ENCODE measurements around the gene MAPK8IP1.

Gene MAPK8IP1

DNA sequence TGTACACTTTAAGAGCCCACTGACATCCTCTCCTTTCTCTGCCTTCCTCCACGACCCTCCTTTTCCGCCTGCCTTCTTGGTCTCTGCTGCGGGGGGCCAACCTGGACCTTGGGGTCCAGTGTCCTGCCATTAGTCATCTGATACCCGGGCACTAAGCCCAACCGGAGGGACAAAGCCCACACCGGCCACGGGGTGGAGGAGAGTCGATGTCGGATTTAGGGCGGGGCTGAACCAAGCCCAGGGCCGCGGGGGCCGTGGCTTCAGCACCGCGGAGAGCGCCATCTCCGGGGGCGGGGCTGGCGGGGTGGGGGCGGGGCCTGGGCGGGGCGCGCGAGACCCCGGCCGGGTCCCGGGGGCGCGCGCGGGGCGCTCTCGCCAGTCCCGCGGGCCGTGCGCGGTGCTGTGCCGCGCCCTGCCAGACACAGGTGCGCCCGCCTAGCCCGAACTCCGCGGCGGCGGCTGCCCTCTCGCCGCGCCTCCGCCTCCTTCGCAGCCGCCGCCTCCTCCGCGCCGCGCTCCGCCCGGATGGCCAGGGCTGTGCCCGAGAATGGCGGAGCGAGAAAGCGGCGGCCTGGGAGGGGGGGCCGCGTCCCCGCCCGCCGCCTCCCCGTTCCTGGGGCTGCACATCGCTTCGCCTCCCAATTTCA is at the start of gene MAPK8IP1:
MAPK8IP1 (plus strand) TSS at position 378 of the 647 bp plus-strand sequence; CDS start at position 548, 170 bp downstream.
- peaks cover 0 to 5% of the 10 kb centered on the region in 2 experiments; a peak in 1 of 3 replicates for H3K36me3 ChIP-seq (ENCODE audit: control insufficient read depth in 2 of 2, insufficient read depth in 1 of 2, low read length in 2 of 2)
- H3K4me3 ChIP-seq (ENCODE audit: low read depth, low read length), result peak within 1 kb of the TSS; percentile 37
- TF ChIP-seq KLF10 (tag by site-specific recombination; IDR thresholded peaks at IDR 0.05) (no peak), SALL2 (tag by site-specific recombination; IDR thresholded peaks at IDR 0.05; ENCODE audit: borderline replicate concordance) (no peak), ZBTB44 (tag by site-specific recombination; IDR thresholded peaks at IDR 0.05) (no peak), ZNF449 (tag by site-specific recombination; IDR thresholded peaks at IDR 0.05) (peak; percentile 98), GLIS2 (tag by site-specific recombination; IDR thresholded peaks at IDR 0.05) (peak; percentile 28; the same call in 1 of the 2 replicates), YY1 (tag by site-specific recombination; IDR thresholded peaks at IDR 0.05) (no peak), ZNF677 (tag by site-specific recombination; IDR thresholded peaks at IDR 0.05) (no peak), ZNF155 (tag by site-specific recombination; IDR thresholded peaks at IDR 0.05) (no peak), ZNF239 (tag by site-specific recombination; IDR thresholded peaks at IDR 0.05) (no peak), SP3 (tag by site-specific recombination; IDR thresholded peaks at IDR 0.05) (0 out of 2 replicates have a peak, but pooled peaks have one; percentile 21)
- TF ChIP-seq, protein P1, sequence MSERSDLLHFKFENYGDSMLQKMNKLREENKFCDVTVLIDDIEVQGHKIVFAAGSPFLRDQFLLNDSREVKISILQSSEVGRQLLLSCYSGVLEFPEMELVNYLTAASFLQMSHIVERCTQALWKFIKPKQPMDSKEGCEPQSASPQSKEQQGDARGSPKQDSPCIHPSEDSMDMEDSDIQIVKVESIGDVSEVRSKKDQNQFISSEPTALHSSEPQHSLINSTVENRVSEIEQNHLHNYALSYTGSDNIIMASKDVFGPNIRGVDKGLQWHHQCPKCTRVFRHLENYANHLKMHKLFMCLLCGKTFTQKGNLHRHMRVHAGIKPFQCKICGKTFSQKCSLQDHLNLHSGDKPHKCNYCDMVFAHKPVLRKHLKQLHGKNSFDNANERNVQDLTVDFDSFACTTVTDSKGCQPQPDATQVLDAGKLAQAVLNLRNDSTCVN (tag by site-specific recombination; optimal IDR thresholded peaks at IDR 0.05), result peak; percentile 59
- TF ChIP-seq, protein P2, sequence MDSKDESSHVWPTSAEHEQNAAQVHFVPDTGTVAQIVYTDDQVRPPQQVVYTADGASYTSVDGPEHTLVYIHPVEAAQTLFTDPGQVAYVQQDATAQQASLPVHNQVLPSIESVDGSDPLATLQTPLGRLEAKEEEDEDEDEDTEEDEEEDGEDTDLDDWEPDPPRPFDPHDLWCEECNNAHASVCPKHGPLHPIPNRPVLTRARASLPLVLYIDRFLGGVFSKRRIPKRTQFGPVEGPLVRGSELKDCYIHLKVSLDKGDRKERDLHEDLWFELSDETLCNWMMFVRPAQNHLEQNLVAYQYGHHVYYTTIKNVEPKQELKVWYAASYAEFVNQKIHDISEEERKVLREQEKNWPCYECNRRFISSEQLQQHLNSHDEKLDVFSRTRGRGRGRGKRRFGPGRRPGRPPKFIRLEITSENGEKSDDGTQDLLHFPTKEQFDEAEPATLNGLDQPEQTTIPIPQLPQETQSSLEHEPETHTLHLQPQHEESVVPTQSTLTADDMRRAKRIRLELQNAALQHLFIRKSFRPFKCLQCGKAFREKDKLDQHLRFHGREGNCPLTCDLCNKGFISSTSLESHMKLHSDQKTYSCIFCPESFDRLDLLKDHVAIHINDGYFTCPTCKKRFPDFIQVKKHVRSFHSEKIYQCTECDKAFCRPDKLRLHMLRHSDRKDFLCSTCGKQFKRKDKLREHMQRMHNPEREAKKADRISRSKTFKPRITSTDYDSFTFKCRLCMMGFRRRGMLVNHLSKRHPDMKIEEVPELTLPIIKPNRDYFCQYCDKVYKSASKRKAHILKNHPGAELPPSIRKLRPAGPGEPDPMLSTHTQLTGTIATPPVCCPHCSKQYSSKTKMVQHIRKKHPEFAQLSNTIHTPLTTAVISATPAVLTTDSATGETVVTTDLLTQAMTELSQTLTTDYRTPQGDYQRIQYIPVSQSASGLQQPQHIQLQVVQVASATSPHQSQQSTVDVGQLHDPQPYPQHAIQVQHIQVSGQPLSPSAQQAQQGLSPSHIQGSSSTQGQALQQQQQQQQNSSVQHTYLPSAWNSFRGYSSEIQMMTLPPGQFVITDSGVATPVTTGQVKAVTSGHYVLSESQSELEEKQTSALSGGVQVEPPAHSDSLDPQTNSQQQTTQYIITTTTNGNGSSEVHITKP (tag by site-specific recombination; IDR thresholded peaks at IDR 0.05), result peak; percentile 60; the same call in 1 of the 2 replicates
- TF ChIP-seq, protein P3, sequence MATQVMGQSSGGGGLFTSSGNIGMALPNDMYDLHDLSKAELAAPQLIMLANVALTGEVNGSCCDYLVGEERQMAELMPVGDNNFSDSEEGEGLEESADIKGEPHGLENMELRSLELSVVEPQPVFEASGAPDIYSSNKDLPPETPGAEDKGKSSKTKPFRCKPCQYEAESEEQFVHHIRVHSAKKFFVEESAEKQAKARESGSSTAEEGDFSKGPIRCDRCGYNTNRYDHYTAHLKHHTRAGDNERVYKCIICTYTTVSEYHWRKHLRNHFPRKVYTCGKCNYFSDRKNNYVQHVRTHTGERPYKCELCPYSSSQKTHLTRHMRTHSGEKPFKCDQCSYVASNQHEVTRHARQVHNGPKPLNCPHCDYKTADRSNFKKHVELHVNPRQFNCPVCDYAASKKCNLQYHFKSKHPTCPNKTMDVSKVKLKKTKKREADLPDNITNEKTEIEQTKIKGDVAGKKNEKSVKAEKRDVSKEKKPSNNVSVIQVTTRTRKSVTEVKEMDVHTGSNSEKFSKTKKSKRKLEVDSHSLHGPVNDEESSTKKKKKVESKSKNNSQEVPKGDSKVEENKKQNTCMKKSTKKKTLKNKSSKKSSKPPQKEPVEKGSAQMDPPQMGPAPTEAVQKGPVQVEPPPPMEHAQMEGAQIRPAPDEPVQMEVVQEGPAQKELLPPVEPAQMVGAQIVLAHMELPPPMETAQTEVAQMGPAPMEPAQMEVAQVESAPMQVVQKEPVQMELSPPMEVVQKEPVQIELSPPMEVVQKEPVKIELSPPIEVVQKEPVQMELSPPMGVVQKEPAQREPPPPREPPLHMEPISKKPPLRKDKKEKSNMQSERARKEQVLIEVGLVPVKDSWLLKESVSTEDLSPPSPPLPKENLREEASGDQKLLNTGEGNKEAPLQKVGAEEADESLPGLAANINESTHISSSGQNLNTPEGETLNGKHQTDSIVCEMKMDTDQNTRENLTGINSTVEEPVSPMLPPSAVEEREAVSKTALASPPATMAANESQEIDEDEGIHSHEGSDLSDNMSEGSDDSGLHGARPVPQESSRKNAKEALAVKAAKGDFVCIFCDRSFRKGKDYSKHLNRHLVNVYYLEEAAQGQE (tag by site-specific recombination; IDR thresholded peaks at IDR 0.05), result peak; percentile 86
- TF ChIP-seq, protein P4, sequence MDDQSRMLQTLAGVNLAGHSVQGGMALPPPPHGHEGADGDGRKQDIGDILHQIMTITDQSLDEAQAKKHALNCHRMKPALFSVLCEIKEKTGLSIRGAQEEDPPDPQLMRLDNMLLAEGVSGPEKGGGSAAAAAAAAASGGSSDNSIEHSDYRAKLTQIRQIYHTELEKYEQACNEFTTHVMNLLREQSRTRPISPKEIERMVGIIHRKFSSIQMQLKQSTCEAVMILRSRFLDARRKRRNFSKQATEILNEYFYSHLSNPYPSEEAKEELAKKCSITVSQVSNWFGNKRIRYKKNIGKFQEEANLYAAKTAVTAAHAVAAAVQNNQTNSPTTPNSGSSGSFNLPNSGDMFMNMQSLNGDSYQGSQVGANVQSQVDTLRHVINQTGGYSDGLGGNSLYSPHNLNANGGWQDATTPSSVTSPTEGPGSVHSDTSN (CRISPR knock-in tag; IDR thresholded peaks at IDR 0.05), result 0 out of 2 replicates have a peak, but pooled peaks have one; percentile 37
- no peaks in the 10 kb centered on the region for H3K4me1 ChIP-seq (ENCODE audit: control insufficient read depth, insufficient read depth, low read length)
- H3K9me3 ChIP-seq (ENCODE audit: control insufficient read depth, insufficient read depth, low read depth, low read length), result no peaks in the 10 kb centered on the region
- H3K27ac ChIP-seq (ENCODE audit: extremely low read depth, low read depth, low read length), result no peak within 1 kb of the TSS; the same call in 1 of the 2 replicates
- ChIA-PET POLR2A (no interaction called here), CTCF (interaction anchor here (2.3 kb wide), 1 partner anchor 12 kb away, joined by 20 read pairs; no protein-coding TSS in a partner anchor)

Measured in HEK293 (cell line).